T-helper 1 cell treated with Interleukin-12 subunit alpha and Interleukin-12 subunit beta and Interleukin-4 antibody, amounts not matched to agents 30 μg/mL and 1 μg/mL, for 36 hours (primary cell): ENCODE measurements around the gene ULBP1.
A peak's percentile ranks its signal among the peaks of the same experiment; 100 is the strongest.
"Not testable (repeated sequence)": the region's sequence is repeated elsewhere in the genome, so short reads cannot be mapped to it uniquely, and the experiment has no call there.

Experiments
- H3K27ac Mint-ChIP-seq: one replicate; pipeline ENCODE4 v1.8.0; 2021; ENCODE audit warnings: mild to moderate bottlenecking, mixed read lengths
- H3K27me3 Mint-ChIP-seq: one replicate; pipeline ENCODE4 v1.8.0; 2021; ENCODE audit warnings: low read depth, mixed read lengths
- H3K36me3 Mint-ChIP-seq: one replicate; pipeline ENCODE4 v1.8.0; 2021; ENCODE audit warnings: low read depth, mixed read lengths
- H3K4me1 Mint-ChIP-seq: one replicate; pipeline ENCODE4 v1.8.0; 2021; ENCODE audit warnings: low read depth, mixed read lengths
- H3K4me3 Mint-ChIP-seq: one replicate; pipeline ENCODE4 v1.8.0; 2021; ENCODE audit warnings: mild to moderate bottlenecking, moderate library complexity, mixed read lengths
- H3K9me3 Mint-ChIP-seq: one replicate; pipeline ENCODE4 v1.8.0; 2021; ENCODE audit warnings: mixed read lengths

ULBP1 gene

GRCh38 chr6:149963462-149964307, at the start of gene ULBP1:
ULBP1 (plus strand) TSS chr6:149963943; CDS start chr6:149964050, 107 bp downstream.
- Mint-ChIP-seq H3K9me3 (no peaks in the 10 kb centered on the region), H3K4me1 (peaks cover 25% of the 10 kb centered on the region), H3K36me3 (peaks cover 3% of the 10 kb centered on the region), H3K27ac (peak within 1 kb of the TSS; percentile 82), H3K4me3 (peak within 1 kb of the TSS; percentile 91), H3K27me3 (peaks cover 84% of the 10 kb centered on the region)

- H3K9me3 Mint-ChIP-seq: no peaks in the 10 kb centered on the region
- H3K27ac Mint-ChIP-seq: no peak overlapping the region
- no peaks in the 10 kb centered on the region for H3K36me3 Mint-ChIP-seq
- H3K4me3 Mint-ChIP-seq: no peak overlapping the region
- H3K4me1 Mint-ChIP-seq: no peaks in the 10 kb centered on the region
- H3K27me3 Mint-ChIP-seq: peaks cover 51% of the 10 kb centered on the region
Observed at GRCh38 chr6:149915970-149916865, 47.5 kb upstream of the ULBP1 start.

- Mint-ChIP-seq H3K27me3 (peaks cover 62% of the 10 kb centered on the region), H3K36me3 (no peaks in the 10 kb centered on the region), H3K27ac (no peak overlapping the region), H3K9me3 (no peaks in the 10 kb centered on the region), H3K4me3 (no peak overlapping the region), H3K4me1 (peaks cover 4% of the 10 kb centered on the region)
Observed at GRCh38 chr6:149917679-149918078, 46.1 kb upstream of the ULBP1 start.

GRCh38 chr6:149918151-149918905, 45.4 kb upstream of the ULBP1 start:
- H3K27ac Mint-ChIP-seq: no peak overlapping the region
- H3K36me3 Mint-ChIP-seq: no peaks in the 10 kb centered on the region
- H3K4me1 Mint-ChIP-seq: peaks cover 10% of the 10 kb centered on the region
- no peak overlapping the region for H3K4me3 Mint-ChIP-seq
- H3K9me3 Mint-ChIP-seq: no peaks in the 10 kb centered on the region
- peaks cover 62% of the 10 kb centered on the region for H3K27me3 Mint-ChIP-seq

GRCh38 chr6:149919126-149919833, 44.5 kb upstream of the ULBP1 start:
- H3K4me1 Mint-ChIP-seq: peaks cover 14% of the 10 kb centered on the region
- not testable (repeated sequence) for H3K27ac Mint-ChIP-seq, H3K36me3 Mint-ChIP-seq, H3K4me3 Mint-ChIP-seq, H3K9me3 Mint-ChIP-seq
- H3K27me3 Mint-ChIP-seq: peaks cover 62% of the 10 kb centered on the region

GRCh38 chr6:149919834-149920225, 43.9 kb upstream of the ULBP1 start:
- H3K4me1 Mint-ChIP-seq: peaks cover 15% of the 10 kb centered on the region
- H3K36me3 Mint-ChIP-seq: no peaks in the 10 kb centered on the region
- H3K4me3 Mint-ChIP-seq: no peak overlapping the region
- no peaks in the 10 kb centered on the region for H3K9me3 Mint-ChIP-seq
- H3K27me3 Mint-ChIP-seq: peaks cover 63% of the 10 kb centered on the region
- no peak overlapping the region for H3K27ac Mint-ChIP-seq

GRCh38 chr6:149921361-149921760, 42.4 kb upstream of the ULBP1 start:
- Mint-ChIP-seq H3K27me3 (peaks cover 75% of the 10 kb centered on the region), H3K36me3 (no peaks in the 10 kb centered on the region), H3K27ac (no peak overlapping the region), H3K4me3 (no peak overlapping the region), H3K9me3 (no peaks in the 10 kb centered on the region), H3K4me1 (peaks cover 23% of the 10 kb centered on the region)

GRCh38 chr6:149922091-149922490, 41.7 kb upstream of the ULBP1 start:
- H3K4me3 Mint-ChIP-seq: peak overlapping the region; percentile 62
- H3K27me3 Mint-ChIP-seq: peaks cover 73% of the 10 kb centered on the region
- peaks cover 23% of the 10 kb centered on the region for H3K4me1 Mint-ChIP-seq
- H3K9me3 Mint-ChIP-seq, H3K27ac Mint-ChIP-seq, H3K36me3 Mint-ChIP-seq: not testable (repeated sequence)

- Mint-ChIP-seq H3K4me1 (peaks cover 23% of the 10 kb centered on the region), H3K27me3 (peaks cover 79% of the 10 kb centered on the region), H3K9me3 (no peaks in the 10 kb centered on the region), H3K36me3 (no peaks in the 10 kb centered on the region), H3K27ac (no peak within 1 kb of the TSS), H3K4me3 (peak within 1 kb of the TSS; percentile 81)
Observed at GRCh38 chr6:149922642-149923326, 41.0 kb upstream of the ULBP1 start, which contains the start of gene RAET1G. RAET1G (minus strand) TSS chr6:149923121; CDS start chr6:149923010, 111 bp downstream.

- no peak overlapping the region for H3K27ac Mint-ChIP-seq
- H3K36me3 Mint-ChIP-seq: no peaks in the 10 kb centered on the region
- H3K27me3 Mint-ChIP-seq: peaks cover 86% of the 10 kb centered on the region
- H3K4me3 Mint-ChIP-seq: peak overlapping the region; percentile 81
- no peaks in the 10 kb centered on the region for H3K9me3 Mint-ChIP-seq
- peaks cover 23% of the 10 kb centered on the region for H3K4me1 Mint-ChIP-seq
Observed at GRCh38 chr6:149923327-149923986, 40.3 kb upstream of the ULBP1 start.

- H3K4me3 Mint-ChIP-seq: no peak overlapping the region
- H3K9me3 Mint-ChIP-seq: no peaks in the 10 kb centered on the region
- no peak overlapping the region for H3K27ac Mint-ChIP-seq
- peaks cover 90% of the 10 kb centered on the region for H3K27me3 Mint-ChIP-seq
- H3K4me1 Mint-ChIP-seq: peaks cover 23% of the 10 kb centered on the region
- H3K36me3 Mint-ChIP-seq: no peaks in the 10 kb centered on the region
Observed at GRCh38 chr6:149924206-149924932, 39.4 kb upstream of the ULBP1 start.

- peaks cover 23% of the 10 kb centered on the region for H3K4me1 Mint-ChIP-seq
- H3K27ac Mint-ChIP-seq: no peak overlapping the region
- H3K36me3 Mint-ChIP-seq: no peaks in the 10 kb centered on the region
- peaks cover 91% of the 10 kb centered on the region for H3K27me3 Mint-ChIP-seq
- no peaks in the 10 kb centered on the region for H3K9me3 Mint-ChIP-seq
- H3K4me3 Mint-ChIP-seq: no peak overlapping the region
Observed at GRCh38 chr6:149924933-149925252, 38.9 kb upstream of the ULBP1 start.
